CD4-positive, CD25-positive, alpha-beta regulatory T cell (primary cell): ENCODE results near the gene TIMM10. TPM values are rescaled to one million over a fixed set of nuclear protein-coding genes. Genes with fewer than 3 reads are reported as not detected.

ENCODE experiments used
- ATAC-seq, 2 donors: fragments of 150-1000 bp; cut with Tn5 transposase; one replicate each; pipeline ENCODE4 v1.10.0; 2021; ENCODE audit warnings: low read depth in 2 of 2, moderate number of reproducible peaks in 2 of 2, moderate library complexity in 1 of 2
- DNase-seq, 3 donors: peaks; one replicate each; pipeline versions ENCODE4 v3.0.0 to v3.0.0-alpha.2; 2012 to 2022; ENCODE audit warnings: mixed read lengths in 1 of 3
- H3K27ac ChIP-seq: one replicate; pipeline ENCODE4 v1.7.0; 2013; ENCODE audit warnings: mild to moderate bottlenecking, low read length; ENCODE audit not compliant: insufficient read depth, poor library complexity, severe bottlenecking
- H3K27me3 ChIP-seq: one replicate; pipeline ENCODE4 v1.7.0; 2013; ENCODE audit warnings: low read length; ENCODE audit not compliant: control insufficient read depth, insufficient read depth
- H3K36me3 ChIP-seq: one replicate; pipeline ENCODE4 v1.7.0; 2013; ENCODE audit warnings: mild to moderate bottlenecking, low read length, moderate library complexity; ENCODE audit not compliant: control insufficient read depth, insufficient read depth
- H3K4me1 ChIP-seq: 2 replicates; pipeline ENCODE4 v1.7.0; 2013; ENCODE audit warnings: mild to moderate bottlenecking, low read length; ENCODE audit not compliant: insufficient read depth, control insufficient read depth, poor library complexity, severe bottlenecking
- H3K4me3 ChIP-seq: one replicate; pipeline ENCODE4 v1.7.0; 2013; ENCODE audit warnings: low read depth, mild to moderate bottlenecking, low read length, moderate library complexity
- H3K9me3 ChIP-seq, 2 experiments: 1 replicate in 1 of 2; 2 replicates in 1 of 2; pipeline ENCODE4 v1.7.0; 2013; ENCODE audit warnings: low read length in 2 of 2, mild to moderate bottlenecking in 1 of 2, moderate library complexity in 1 of 2; ENCODE audit not compliant: control insufficient read depth in 2 of 2
- H3K27ac Mint-ChIP-seq, 3 donors: one replicate each; pipeline ENCODE4 v1.8.0; 2020 to 2022; ENCODE audit warnings: mild to moderate bottlenecking in 3 of 3, mixed read lengths in 3 of 3, moderate library complexity in 2 of 3
- H3K27me3 Mint-ChIP-seq: one replicate; pipeline ENCODE4 v1.8.0; 2022; ENCODE audit warnings: mild to moderate bottlenecking, mixed read lengths
- H3K36me3 Mint-ChIP-seq: one replicate; pipeline ENCODE4 v1.8.0; 2020; ENCODE audit warnings: mixed read lengths
- H3K4me1 Mint-ChIP-seq, 4 donors: one replicate each; pipeline ENCODE4 v1.8.0; 2020 to 2022; ENCODE audit warnings: mixed read lengths in 4 of 4, mild to moderate bottlenecking in 1 of 4
- H3K4me3 Mint-ChIP-seq, 4 donors: one replicate each; pipeline ENCODE4 v1.8.0; 2020 to 2022; ENCODE audit warnings: mild to moderate bottlenecking in 4 of 4, mixed read lengths in 4 of 4, moderate library complexity in 3 of 4
- H3K9me3 Mint-ChIP-seq, 7 donors: one replicate each; pipeline ENCODE4 v1.8.0; 2020 to 2022; ENCODE audit warnings: mixed read lengths in 7 of 7, mild to moderate bottlenecking in 3 of 7, moderate library complexity in 2 of 7
- polyA plus RNA-seq, 4 donors: library from polyadenylated mRNA; unstranded; fragments of 300-500 nt; fragmentation: Illumina TruSeq; gene quantifications; one replicate each; pipeline ENCODE4 v1.2.3, GENCODE V29; 2021
- total RNA-seq: library from RNA; stranded (reverse); gene quantifications from one replicate; pipeline ENCODE4 v1.2.3, GENCODE V29; 2022

TIMM10 gene
- total RNA-seq (21.2 TPM), polyA plus RNA-seq (10 to 100 TPM; 52.1 to 84.7 (median 65.7) TPM)

DNA sequence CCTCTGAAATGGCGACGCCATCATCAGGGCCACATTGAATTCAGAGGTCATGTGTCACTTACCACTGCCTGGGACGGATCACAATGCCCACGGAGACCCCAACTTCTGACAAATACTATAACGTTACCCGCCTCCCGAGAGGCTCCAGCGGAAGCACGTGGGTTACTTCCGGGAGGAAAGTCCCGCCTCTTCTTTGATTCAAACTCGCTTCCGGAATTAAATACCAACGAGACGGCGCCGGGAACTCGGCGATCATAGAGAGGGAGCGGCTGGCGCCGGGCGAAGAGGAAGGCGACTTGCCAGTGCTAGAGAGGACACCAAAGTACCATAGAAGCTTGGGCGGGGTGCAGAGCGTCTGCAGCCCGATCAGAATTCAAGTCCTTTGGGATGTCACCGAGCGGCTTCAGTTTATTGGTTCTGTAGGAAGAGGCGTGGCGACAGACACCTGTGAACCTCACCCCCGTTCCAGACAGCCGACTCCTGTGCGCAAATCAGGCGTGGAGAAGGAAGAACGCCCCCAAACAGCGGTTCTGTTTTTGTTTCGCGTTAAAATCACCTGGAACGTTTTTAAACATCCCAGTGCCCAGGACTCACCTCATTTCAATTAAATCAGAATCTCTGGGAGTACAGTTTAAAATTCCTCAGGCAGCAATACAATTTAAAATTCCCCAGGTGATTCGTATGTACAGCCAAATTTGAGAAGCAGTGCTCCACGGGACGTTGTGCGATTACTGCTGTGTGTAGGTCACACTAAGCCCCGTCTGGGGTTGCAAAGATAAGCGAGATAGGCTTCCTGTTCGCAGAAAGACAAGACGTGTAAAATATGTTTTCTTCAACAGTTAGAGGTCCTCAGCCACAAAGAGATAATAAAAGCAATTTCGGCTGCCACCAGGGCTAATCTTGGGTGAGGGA is at the start of gene TIMM10:
TIMM10 (minus strand) TSS at position 159 of the 912 bp plus-strand sequence. CDS start 565 bp downstream, outside the sequence.
- Mint-ChIP-seq H3K4me3 (peak within 1 kb of the TSS; percentile 85 to 95 (median 93)), H3K36me3 (no peaks in the 10 kb centered on the region), H3K9me3 (no peaks in the 10 kb centered on the region), H3K27ac (peak within 1 kb of the TSS; percentile 92 to 98 (median 94)), H3K4me1 (peaks cover 8 to 36% (median 21%) of the 10 kb centered on the region in 4 donors), H3K27me3 (no peaks in the 10 kb centered on the region)
- Histone ChIP-seq H3K27me3 (no peaks in the 10 kb centered on the region), H3K9me3 (no peaks in the 10 kb centered on the region), H3K4me1 (peaks cover 23% of the 10 kb centered on the region), H3K27ac (peak within 1 kb of the TSS; percentile 90), H3K4me3 (peak within 1 kb of the TSS; percentile 91), H3K36me3 (peaks cover 6% of the 10 kb centered on the region)
- DNase-seq (peak; percentile 88 to 99 (median 95)), ATAC-seq (peak; percentile 95 to 96)

GRCh38 chr11:57574061-57574460 is 43.5 kb upstream of the TIMM10 start:
- Histone ChIP-seq H3K4me1 (no peaks in the 10 kb centered on the region), H3K36me3 (no peaks in the 10 kb centered on the region), H3K4me3 (no peak overlapping the region), H3K9me3 (no peaks in the 10 kb centered on the region), H3K27ac (no peak overlapping the region), H3K27me3 (peaks cover 4% of the 10 kb centered on the region)
- Mint-ChIP-seq H3K27me3 (peaks cover 16% of the 10 kb centered on the region), H3K4me3 (no peak overlapping the region), H3K27ac (no peak overlapping the region), H3K9me3 (no peaks in the 10 kb centered on the region), H3K4me1 (peaks cover 0 to 6% (median 3%) of the 10 kb centered on the region in 4 donors), H3K36me3 (no peaks in the 10 kb centered on the region)
- DNase-seq = no peak
- no peak for ATAC-seq

DNA sequence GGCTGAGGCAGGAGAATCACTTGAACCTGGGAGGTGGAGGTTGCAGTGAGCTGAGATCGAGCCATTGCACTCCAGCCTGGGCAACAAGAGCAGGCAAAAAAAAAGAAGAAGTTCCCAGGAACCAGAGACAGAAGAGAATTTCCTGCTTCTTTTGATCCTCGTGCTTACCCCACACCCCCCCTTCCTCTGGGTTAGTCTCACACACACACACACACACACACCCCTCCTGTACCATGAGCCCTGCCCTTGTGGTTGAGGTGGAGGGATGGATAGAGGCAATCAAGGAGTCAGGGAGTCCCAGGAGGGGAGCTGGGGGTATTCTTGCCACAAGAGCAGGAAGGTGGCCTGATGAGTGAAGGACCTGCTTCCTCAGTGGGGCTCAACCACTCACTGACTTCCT is 41.1 kb upstream of the TIMM10 start:
- ATAC-seq (no peak), DNase-seq (no peak)
- H3K4me3 ChIP-seq = no peak overlapping the region
- peaks cover 0 to 1% (median 0%) of the 10 kb centered on the region in 7 donors for H3K9me3 Mint-ChIP-seq
- H3K27ac ChIP-seq = no peak overlapping the region
- H3K9me3 ChIP-seq = no peaks in the 10 kb centered on the region
- H3K27ac Mint-ChIP-seq = no peak overlapping the region
- peaks cover 12% of the 10 kb centered on the region for H3K27me3 Mint-ChIP-seq
- peak overlapping the region in 1 of 4 donors; percentile 68 for H3K4me3 Mint-ChIP-seq
- H3K27me3 ChIP-seq = peaks cover 4% of the 10 kb centered on the region
- H3K4me1 Mint-ChIP-seq = peaks cover 3 to 20% (median 12%) of the 10 kb centered on the region in 4 donors
- no peaks in the 10 kb centered on the region for H3K36me3 ChIP-seq
- H3K36me3 Mint-ChIP-seq = no peaks in the 10 kb centered on the region
- peaks cover 10% of the 10 kb centered on the region for H3K4me1 ChIP-seq

GRCh38 chr11:57568330-57568766 is 37.8 kb upstream of the TIMM10 start:
- H3K27me3 ChIP-seq = no peaks in the 10 kb centered on the region
- H3K36me3 ChIP-seq = no peaks in the 10 kb centered on the region
- H3K9me3 ChIP-seq = no peaks in the 10 kb centered on the region
- DNase-seq (peak; percentile 74 to 87 (median 87)), ATAC-seq (peak; percentile 2 to 4)
- peaks cover 36% of the 10 kb centered on the region for H3K4me1 ChIP-seq
- H3K9me3 Mint-ChIP-seq = peaks cover 0 to 1% (median 0%) of the 10 kb centered on the region in 7 donors
- H3K36me3 Mint-ChIP-seq = peaks cover 6% of the 10 kb centered on the region
- peaks cover 10 to 48% (median 34%) of the 10 kb centered on the region in 4 donors for H3K4me1 Mint-ChIP-seq
- peak overlapping the region; percentile 86 for H3K27ac ChIP-seq
- H3K4me3 Mint-ChIP-seq = peak overlapping the region; percentile 98 to 100 (median 98)
- H3K27ac Mint-ChIP-seq = peak overlapping the region; percentile 94 to 99 (median 99)
- no peaks in the 10 kb centered on the region for H3K27me3 Mint-ChIP-seq
- peak overlapping the region; percentile 65 for H3K4me3 ChIP-seq

DNA sequence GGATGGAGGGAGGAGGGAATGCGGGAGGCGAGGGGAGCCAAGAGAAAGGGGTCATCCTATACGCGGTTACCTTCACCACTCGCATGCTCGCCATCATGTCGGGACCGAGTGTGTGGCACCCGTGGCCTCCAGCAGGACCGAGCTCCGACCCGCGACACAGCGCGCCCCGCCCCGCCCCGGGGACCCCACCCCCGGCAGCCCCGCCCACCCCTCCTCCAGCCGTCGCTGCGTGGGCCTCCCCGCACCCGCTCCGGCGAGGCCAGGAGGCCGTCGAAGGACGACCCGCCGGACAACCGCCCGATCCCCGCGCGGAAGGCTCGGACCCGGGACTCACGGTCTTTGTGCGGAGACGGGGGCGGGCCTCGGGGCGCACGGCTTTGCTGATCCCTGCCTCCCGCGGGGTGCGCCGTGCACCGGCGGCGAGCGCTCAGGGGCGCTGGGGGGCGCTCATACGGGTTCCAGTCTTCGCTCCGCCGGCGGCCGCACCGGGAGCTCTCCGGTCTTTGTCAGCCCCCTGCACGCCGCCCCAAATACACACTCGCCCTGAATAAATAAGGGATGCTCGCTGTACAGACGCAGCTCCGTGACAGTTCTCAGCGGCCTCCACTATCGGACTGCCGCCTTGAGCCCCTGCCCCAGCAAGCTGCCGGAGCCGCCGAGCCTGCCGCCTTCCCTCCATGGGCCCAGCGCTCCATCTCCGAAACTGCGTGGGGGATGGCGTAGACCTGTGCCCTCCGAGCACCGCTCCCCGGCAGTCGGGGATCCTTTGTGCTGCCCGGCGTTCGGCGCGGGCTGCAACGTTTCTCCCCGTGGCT is 37.2 kb upstream of the TIMM10 start, which contains the start of gene UBE2L6:
UBE2L6 (minus strand) TSS at position 158 of the 815 bp plus-strand sequence; CDS start at position 97, 61 bp downstream.
- H3K36me3 Mint-ChIP-seq = peaks cover 7% of the 10 kb centered on the region
- Histone ChIP-seq H3K36me3 (no peaks in the 10 kb centered on the region), H3K27ac (peak within 1 kb of the TSS; percentile 86), H3K27me3 (no peaks in the 10 kb centered on the region), H3K4me3 (peak within 1 kb of the TSS; percentile 98), H3K9me3 (no peaks in the 10 kb centered on the region), H3K4me1 (peaks cover 36% of the 10 kb centered on the region)
- ATAC-seq (peak; percentile 76 to 77), DNase-seq (peak; percentile 60 to 69 (median 68))
- H3K27me3 Mint-ChIP-seq = no peaks in the 10 kb centered on the region
- H3K4me1 Mint-ChIP-seq = peaks cover 10 to 55% (median 38%) of the 10 kb centered on the region in 4 donors
- peak within 1 kb of the TSS; percentile 97 to 99 (median 99) for H3K27ac Mint-ChIP-seq
- H3K4me3 Mint-ChIP-seq = peak within 1 kb of the TSS; percentile 98 to 100 (median 98)
- H3K9me3 Mint-ChIP-seq = peaks cover 0 to 1% (median 0%) of the 10 kb centered on the region in 7 donors

GRCh38 chr11:57566905-57567514 is 36.5 kb upstream of the TIMM10 start:
- peaks cover 43% of the 10 kb centered on the region for H3K4me1 ChIP-seq
- Mint-ChIP-seq H3K36me3 (peaks cover 9% of the 10 kb centered on the region), H3K4me1 (peaks cover 10 to 60% (median 42%) of the 10 kb centered on the region in 4 donors), H3K27me3 (no peaks in the 10 kb centered on the region), H3K4me3 (peak overlapping the region; percentile 96 to 98 (median 96)), H3K9me3 (peaks cover 0 to 1% (median 0%) of the 10 kb centered on the region in 7 donors), H3K27ac (peak overlapping the region; percentile 95 to 97 (median 96))
- ATAC-seq (no peak), DNase-seq (peak; percentile 25 to 63 (median 45))
- peaks cover 6% of the 10 kb centered on the region for H3K36me3 ChIP-seq
- peak overlapping the region; percentile 98 for H3K4me3 ChIP-seq
- H3K27me3 ChIP-seq = no peaks in the 10 kb centered on the region
- peak overlapping the region; percentile 86 for H3K27ac ChIP-seq
- H3K9me3 ChIP-seq = no peaks in the 10 kb centered on the region
